NCI-H1105 (cell line): ENCODE measurements around the gene CCDC6.
"Not testable (repeated sequence)": the region's sequence is repeated elsewhere in the genome, so short reads cannot be mapped to it uniquely, and the experiment has no call there.

ENCODE experiments used
- DNase-seq: peaks from one replicate; lab custom pipeline; 2025; lab: John Stamatoyannopoulos, UW

Gene CCDC6

GRCh38 chr10:59808896-59809643, 97.3 kb downstream of the CCDC6 start:
- no peak for DNase-seq

- DNase-seq: no peak
Measured at GRCh38 chr10:59807629-59808620, 98.4 kb downstream of the CCDC6 start.

- DNase-seq: no peak
Measured at GRCh38 chr10:59805014-59805413, 101.3 kb downstream of the CCDC6 start.

- no peak for DNase-seq
Measured at GRCh38 chr10:59804220-59804619, 102.1 kb downstream of the CCDC6 start.

GRCh38 chr10:59803714-59804113, 102.6 kb downstream of the CCDC6 start:
- no peak for DNase-seq

GRCh38 chr10:59801171-59801570, 105.2 kb downstream of the CCDC6 start:
- no peak for DNase-seq

- DNase-seq: no peak
Measured at GRCh38 chr10:59799421-59799820, 106.9 kb downstream of the CCDC6 start.

GRCh38 chr10:59793919-59794318, 112.4 kb downstream of the CCDC6 start:
- DNase-seq: no peak

- no peak for DNase-seq
Measured at GRCh38 chr10:59792812-59793211, 113.5 kb downstream of the CCDC6 start.

GRCh38 chr10:59791601-59792000, 114.8 kb downstream of the CCDC6 start:
- DNase-seq: no peak

GRCh38 chr10:59790080-59790479, 116.3 kb downstream of the CCDC6 start:
- not testable (repeated sequence) for DNase-seq

- not testable (repeated sequence) for DNase-seq
Measured at GRCh38 chr10:59788914-59789313, 117.4 kb downstream of the CCDC6 start.

GRCh38 chr10:59787032-59787431, 119.3 kb downstream of the CCDC6 start:
- DNase-seq: not testable (repeated sequence)

- not testable (repeated sequence) for DNase-seq
Measured at GRCh38 chr10:59785476-59785875, 120.9 kb downstream of the CCDC6 start.

- DNase-seq: no peak
Measured at GRCh38 chr10:59781511-59781910, 124.8 kb downstream of the CCDC6 start.

GRCh38 chr10:59779756-59780533, 126.4 kb downstream of the CCDC6 start:
- DNase-seq: no peak

- no peak for DNase-seq
Measured at GRCh38 chr10:59774451-59774850, 131.9 kb downstream of the CCDC6 start.

- DNase-seq: no peak
Measured at GRCh38 chr10:59773088-59773487, 133.3 kb downstream of the CCDC6 start.

GRCh38 chr10:59771162-59771807, 135.1 kb downstream of the CCDC6 start:
- no peak for DNase-seq

- DNase-seq: no peak
Measured at GRCh38 chr10:59770689-59771088, 135.7 kb downstream of the CCDC6 start.

- DNase-seq: no peak
Measured at GRCh38 chr10:59762505-59762904, 143.9 kb downstream of the CCDC6 start.

GRCh38 chr10:59757966-59758365, 148.4 kb downstream of the CCDC6 start:
- no peak for DNase-seq
